G401.6 (cell line): ENCODE results near the gene AIF1.

Experiments used
- FAIRE-seq: peaks from 2 replicates; lab custom pipeline; 2012; peaks lifted over from hg19 to GRCh38; lab: Jason Lieb, UNC

Gene AIF1

GRCh38 chr6:31614684-31615578 lies at the start of gene AIF1:
TSS of gene AIF1 (plus strand) at chr6:31615234. CDS start at chr6:31615330, 96 bp downstream.
- no peak for FAIRE-seq

- FAIRE-seq: no peak
Measured at GRCh38 chr6:31567531-31568370, 47.3 kb upstream of the AIF1 start.

GRCh38 chr6:31568537-31568961 lies 46.5 kb upstream of the AIF1 start:
- no peak for FAIRE-seq

GRCh38 chr6:31569861-31570536 lies 45.0 kb upstream of the AIF1 start:
- no peak for FAIRE-seq

DNA sequence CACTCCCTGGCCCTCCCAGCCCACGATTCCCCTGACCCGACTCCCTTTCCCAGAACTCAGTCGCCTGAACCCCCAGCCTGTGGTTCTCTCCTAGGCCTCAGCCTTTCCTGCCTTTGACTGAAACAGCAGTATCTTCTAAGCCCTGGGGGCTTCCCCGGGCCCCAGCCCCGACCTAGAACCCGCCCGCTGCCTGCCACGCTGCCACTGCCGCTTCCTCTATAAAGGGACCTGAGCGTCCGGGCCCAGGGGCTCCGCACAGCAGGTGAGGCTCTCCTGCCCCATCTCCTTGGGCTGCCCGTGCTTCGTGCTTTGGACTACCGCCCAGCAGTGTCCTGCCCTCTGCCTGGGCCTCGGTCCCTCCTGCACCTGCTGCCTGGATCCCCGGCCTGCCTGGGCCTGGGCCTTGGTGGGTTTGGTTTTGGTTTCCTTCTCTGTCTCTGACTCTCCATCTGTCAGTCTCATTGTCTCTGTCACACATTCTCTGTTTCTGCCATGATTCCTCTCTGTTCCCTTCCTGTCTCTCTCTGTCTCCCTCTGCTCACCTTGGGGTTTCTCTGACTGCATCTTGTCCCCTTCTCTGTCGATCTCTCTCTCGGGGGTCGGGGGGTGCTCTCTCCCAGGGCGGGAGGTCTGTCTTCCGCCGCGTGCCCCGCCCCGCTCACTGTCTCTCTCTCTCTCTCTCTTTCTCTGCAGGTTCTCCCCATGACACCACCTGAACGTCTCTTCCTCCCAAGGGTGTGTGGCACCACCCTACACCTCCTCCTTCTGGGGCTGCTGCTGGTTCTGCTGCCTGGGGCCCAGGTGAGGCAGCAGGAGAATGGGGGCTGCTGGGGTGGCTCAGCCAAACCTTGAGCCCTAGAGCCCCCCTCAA lies 42.8 kb upstream of the AIF1 start, which contains the start of gene LTA:
Gene LTA (plus strand): TSS at position 249 of the 871 bp plus-strand sequence. CDS start 454 bp downstream, at position 703.
- no peak for FAIRE-seq

DNA sequence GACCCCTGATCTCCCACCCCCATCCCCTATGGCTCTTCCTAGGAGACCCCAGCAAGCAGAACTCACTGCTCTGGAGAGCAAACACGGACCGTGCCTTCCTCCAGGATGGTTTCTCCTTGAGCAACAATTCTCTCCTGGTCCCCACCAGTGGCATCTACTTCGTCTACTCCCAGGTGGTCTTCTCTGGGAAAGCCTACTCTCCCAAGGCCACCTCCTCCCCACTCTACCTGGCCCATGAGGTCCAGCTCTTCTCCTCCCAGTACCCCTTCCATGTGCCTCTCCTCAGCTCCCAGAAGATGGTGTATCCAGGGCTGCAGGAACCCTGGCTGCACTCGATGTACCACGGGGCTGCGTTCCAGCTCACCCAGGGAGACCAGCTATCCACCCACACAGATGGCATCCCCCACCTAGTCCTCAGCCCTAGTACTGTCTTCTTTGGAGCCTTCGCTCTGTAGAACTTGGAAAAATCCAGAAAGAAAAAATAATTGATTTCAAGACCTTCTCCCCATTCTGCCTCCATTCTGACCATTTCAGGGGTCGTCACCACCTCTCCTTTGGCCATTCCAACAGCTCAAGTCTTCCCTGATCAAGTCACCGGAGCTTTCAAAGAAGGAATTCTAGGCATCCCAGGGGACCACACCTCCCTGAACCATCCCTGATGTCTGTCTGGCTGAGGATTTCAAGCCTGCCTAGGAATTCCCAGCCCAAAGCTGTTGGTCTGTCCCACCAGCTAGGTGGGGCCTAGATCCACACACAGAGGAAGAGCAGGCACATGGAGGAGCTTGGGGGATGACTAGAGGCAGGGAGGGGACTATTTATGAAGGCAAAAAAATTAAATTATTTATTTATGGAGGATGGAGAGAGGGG lies 41.6 kb upstream of the AIF1 start:
- no peak for FAIRE-seq

DNA sequence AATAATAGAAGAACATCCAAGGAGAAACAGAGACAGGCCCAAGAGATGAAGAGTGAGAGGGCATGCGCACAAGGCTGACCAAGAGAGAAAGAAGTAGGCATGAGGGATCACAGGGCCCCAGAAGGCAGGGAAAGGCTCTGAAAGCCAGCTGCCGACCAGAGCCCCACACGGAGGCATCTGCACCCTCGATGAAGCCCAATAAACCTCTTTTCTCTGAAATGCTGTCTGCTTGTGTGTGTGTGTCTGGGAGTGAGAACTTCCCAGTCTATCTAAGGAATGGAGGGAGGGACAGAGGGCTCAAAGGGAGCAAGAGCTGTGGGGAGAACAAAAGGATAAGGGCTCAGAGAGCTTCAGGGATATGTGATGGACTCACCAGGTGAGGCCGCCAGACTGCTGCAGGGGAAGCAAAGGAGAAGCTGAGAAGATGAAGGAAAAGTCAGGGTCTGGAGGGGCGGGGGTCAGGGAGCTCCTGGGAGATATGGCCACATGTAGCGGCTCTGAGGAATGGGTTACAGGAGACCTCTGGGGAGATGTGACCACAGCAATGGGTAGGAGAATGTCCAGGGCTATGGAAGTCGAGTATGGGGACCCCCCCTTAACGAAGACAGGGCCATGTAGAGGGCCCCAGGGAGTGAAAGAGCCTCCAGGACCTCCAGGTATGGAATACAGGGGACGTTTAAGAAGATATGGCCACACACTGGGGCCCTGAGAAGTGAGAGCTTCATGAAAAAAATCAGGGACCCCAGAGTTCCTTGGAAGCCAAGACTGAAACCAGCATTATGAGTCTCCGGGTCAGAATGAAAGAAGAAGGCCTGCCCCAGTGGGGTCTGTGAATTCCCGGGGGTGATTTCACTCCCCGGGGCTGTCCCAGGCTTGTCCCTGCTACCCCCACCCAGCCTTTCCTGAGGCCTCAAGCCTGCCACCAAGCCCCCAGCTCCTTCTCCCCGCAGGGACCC lies 40.6 kb upstream of the AIF1 start:
- no peak for FAIRE-seq

- no peak for FAIRE-seq
Measured at GRCh38 chr6:31575335-31575901, 39.6 kb upstream of the AIF1 start, which contains the start of gene TNF. TSS of gene TNF (plus strand) at chr6:31575565. CDS start at chr6:31575742, 177 bp downstream.

DNA sequence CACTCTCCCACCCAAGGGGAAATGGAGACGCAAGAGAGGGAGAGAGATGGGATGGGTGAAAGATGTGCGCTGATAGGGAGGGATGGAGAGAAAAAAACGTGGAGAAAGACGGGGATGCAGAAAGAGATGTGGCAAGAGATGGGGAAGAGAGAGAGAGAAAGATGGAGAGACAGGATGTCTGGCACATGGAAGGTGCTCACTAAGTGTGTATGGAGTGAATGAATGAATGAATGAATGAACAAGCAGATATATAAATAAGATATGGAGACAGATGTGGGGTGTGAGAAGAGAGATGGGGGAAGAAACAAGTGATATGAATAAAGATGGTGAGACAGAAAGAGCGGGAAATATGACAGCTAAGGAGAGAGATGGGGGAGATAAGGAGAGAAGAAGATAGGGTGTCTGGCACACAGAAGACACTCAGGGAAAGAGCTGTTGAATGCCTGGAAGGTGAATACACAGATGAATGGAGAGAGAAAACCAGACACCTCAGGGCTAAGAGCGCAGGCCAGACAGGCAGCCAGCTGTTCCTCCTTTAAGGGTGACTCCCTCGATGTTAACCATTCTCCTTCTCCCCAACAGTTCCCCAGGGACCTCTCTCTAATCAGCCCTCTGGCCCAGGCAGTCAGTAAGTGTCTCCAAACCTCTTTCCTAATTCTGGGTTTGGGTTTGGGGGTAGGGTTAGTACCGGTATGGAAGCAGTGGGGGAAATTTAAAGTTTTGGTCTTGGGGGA lies 38.9 kb upstream of the AIF1 start:
- FAIRE-seq: no peak

- no peak for FAIRE-seq
Measured at GRCh38 chr6:31576897-31577578, 38.0 kb upstream of the AIF1 start.

- FAIRE-seq: no peak
Measured at GRCh38 chr6:31577579-31577966, 37.5 kb upstream of the AIF1 start.

DNA sequence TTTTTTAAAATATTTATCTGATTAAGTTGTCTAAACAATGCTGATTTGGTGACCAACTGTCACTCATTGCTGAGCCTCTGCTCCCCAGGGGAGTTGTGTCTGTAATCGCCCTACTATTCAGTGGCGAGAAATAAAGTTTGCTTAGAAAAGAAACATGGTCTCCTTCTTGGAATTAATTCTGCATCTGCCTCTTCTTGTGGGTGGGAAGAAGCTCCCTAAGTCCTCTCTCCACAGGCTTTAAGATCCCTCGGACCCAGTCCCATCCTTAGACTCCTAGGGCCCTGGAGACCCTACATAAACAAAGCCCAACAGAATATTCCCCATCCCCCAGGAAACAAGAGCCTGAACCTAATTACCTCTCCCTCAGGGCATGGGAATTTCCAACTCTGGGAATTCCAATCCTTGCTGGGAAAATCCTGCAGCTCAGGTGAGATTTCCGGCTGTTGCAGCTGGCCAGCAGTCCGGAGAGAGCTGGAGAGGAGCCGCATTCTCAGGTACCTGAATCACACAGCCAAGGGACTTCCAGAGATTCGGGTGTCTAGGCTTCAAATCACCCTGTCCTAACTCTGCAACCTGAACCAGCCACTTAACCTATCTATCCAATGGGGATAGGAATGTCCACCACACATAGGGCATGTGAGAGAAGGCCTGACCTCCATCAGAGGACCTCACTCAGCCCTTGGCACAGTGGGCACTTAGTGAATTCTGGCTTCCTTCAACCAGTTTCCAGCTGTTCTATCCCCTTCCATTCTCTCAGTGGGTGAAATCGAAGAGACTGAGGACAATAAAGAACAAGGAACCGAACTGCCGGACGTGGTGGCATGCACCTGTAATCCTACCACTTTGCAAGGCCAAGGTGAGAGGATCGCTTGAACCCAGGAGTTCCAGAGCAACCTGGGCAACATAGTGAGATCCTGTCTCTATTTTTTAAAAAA lies 36.6 kb upstream of the AIF1 start:
- no peak for FAIRE-seq

GRCh38 chr6:31579119-31579505 lies 35.9 kb upstream of the AIF1 start:
- FAIRE-seq: no peak

GRCh38 chr6:31579546-31580437 lies 35.2 kb upstream of the AIF1 start:
- no peak for FAIRE-seq

GRCh38 chr6:31580438-31580740 lies 34.6 kb upstream of the AIF1 start:
- no peak for FAIRE-seq
